Breast epithelium (tissue), 4 donors: Measurements from ENCODE around the gene SETD1A. TPM values are rescaled to one million over a fixed set of nuclear protein-coding genes. Genes with fewer than 3 reads are reported as not detected.

Experiments
- DNase-seq, 2 donors: peaks; one replicate each; pipeline ENCODE4 v3.0.0-alpha.2; 2019; ENCODE audit warnings: low spot score in 2 of 2
- H3K27ac ChIP-seq, 2 donors: fragments of 200-600 bp; sonication (generic) in 1 of 2; one replicate each; pipeline ENCODE4 v1.5.1; 2016 to 2019; ENCODE audit warnings: mild to moderate bottlenecking in 1 of 2
- H3K27me3 ChIP-seq, 2 donors: fragments of 200-600 bp; sonication (generic) in 1 of 2; one replicate each; pipeline versions ENCODE4 v1.5.1 to v1.6.0; 2017 to 2019; ENCODE audit warnings: control low read depth in 1 of 2, mild to moderate bottlenecking in 1 of 2
- H3K36me3 ChIP-seq: fragments of 200-600 bp; one replicate; pipeline ENCODE4 v1.5.1; 2019
- H3K4me1 ChIP-seq, 2 donors: fragments of 200-600 bp; sonication (generic); one replicate each; pipeline ENCODE4 v1.5.1; 2016 to 2019; ENCODE audit warnings: control low read depth in 1 of 2
- H3K4me3 ChIP-seq, 3 donors: fragments of 200-600 bp; sonication (generic); 1 replicate in 2 of 3; 2 replicates in 1 of 3; pipeline ENCODE4 v1.5.1; 2016 to 2019; ENCODE audit warnings: mild to moderate bottlenecking in 3 of 3, moderate library complexity in 2 of 3
- H3K9me3 ChIP-seq, 2 donors: fragments of 200-600 bp; sonication (generic) in 1 of 2; one replicate each; pipeline ENCODE4 v1.5.1; 2016 to 2019; ENCODE audit warnings: control low read depth in 1 of 2
- CTCF ChIP-seq, 3 donors: fragments of 450-650 bp; IDR thresholded peaks; one replicate each; pipeline ENCODE4 v1.5.1; 2016 to 2017; ENCODE audit warnings: antibody characterized with exemption in 3 of 3, mild to moderate bottlenecking in 3 of 3, moderate library complexity in 3 of 3
- POLR2A ChIP-seq: fragments of 450-650 bp; IDR thresholded peaks from one replicate; pipeline ENCODE4 v1.6.1; 2016; ENCODE audit warnings: antibody characterized with exemption, mild to moderate bottlenecking, moderate library complexity
- POLR2AphosphoS5 ChIP-seq, 3 donors: sonication (generic); formaldehyde crosslinking; IDR thresholded peaks; one replicate each; pipeline ENCODE4 v1.6.1; 2017; ENCODE audit warnings: antibody characterized with exemption in 3 of 3
- intact Hi-C: fragments of 100-400 bp; cut with DNase I; formaldehyde crosslinking; loops from one replicate; pipeline ENCODE4 v1.15.1; 2023; ENCODE audit warnings: low total_unique reads
- total RNA-seq, 3 donors: library from RNA; depleted of rRNA; stranded (reverse); fragments of >200 nt; gene quantifications; one replicate each; pipeline ENCODE4 v1.1.0, GENCODE V29; 2016

The SETD1A gene
- total RNA-seq, 3 donors from 2014 or later: 4.8 to 5.6 (median 5.1) TPM

- intact Hi-C loops: no loop called here
- TF ChIP-seq POLR2A: no peak
- TF ChIP-seq CTCF (IDR thresholded peaks at IDR 0.05): no peak
- TF ChIP-seq POLR2AphosphoS5 (IDR thresholded peaks at IDR 0.05): no peak
- no peak for DNase-seq
- no peaks in the 10 kb centered on the region for H3K27me3 ChIP-seq
- peaks cover 22% of the 10 kb centered on the region for H3K36me3 ChIP-seq
- H3K4me1 ChIP-seq: no peaks in the 10 kb centered on the region
- no peak overlapping the region for H3K27ac ChIP-seq
- H3K4me3 ChIP-seq: no peak overlapping the region
- no peaks in the 10 kb centered on the region for H3K9me3 ChIP-seq
These were observed 15.3 kb downstream of the SETD1A start for GRCh38 chr16:30972872-30973271.

GRCh38 chr16:30974348-30974747 is 16.8 kb downstream of the SETD1A start:
- intact Hi-C loops: no loop called here
- no peak for DNase-seq
- no peak for TF ChIP-seq CTCF (IDR thresholded peaks at IDR 0.05)
- no peak for TF ChIP-seq POLR2AphosphoS5 (IDR thresholded peaks at IDR 0.05)
- no peak for TF ChIP-seq POLR2A

GRCh38 chr16:30976486-30976885 is 18.9 kb downstream of the SETD1A start:
- Histone ChIP-seq H3K36me3 (peaks cover 31% of the 10 kb centered on the region), H3K27me3 (no peaks in the 10 kb centered on the region), H3K4me3 (no peak overlapping the region), H3K27ac (no peak overlapping the region), H3K4me1 (no peaks in the 10 kb centered on the region), H3K9me3 (no peaks in the 10 kb centered on the region)
- intact Hi-C loops: no loop called here
- TF ChIP-seq POLR2AphosphoS5 (IDR thresholded peaks at IDR 0.05) (no peak), CTCF (IDR thresholded peaks at IDR 0.05) (no peak), POLR2A (no peak)
- DNase-seq: no peak

More at GRCh38 chr16:30974348-30974747, 16.8 kb downstream of the SETD1A start:
- Histone ChIP-seq H3K4me3 (no peak overlapping the region), H3K9me3 (no peaks in the 10 kb centered on the region), H3K36me3 (peaks cover 25% of the 10 kb centered on the region), H3K4me1 (no peaks in the 10 kb centered on the region), H3K27me3 (no peaks in the 10 kb centered on the region), H3K27ac (no peak overlapping the region)

GRCh38 chr16:30977502-30977901 is 19.9 kb downstream of the SETD1A start:
- intact Hi-C loops: no loop called here
- Histone ChIP-seq H3K27ac (no peak overlapping the region), H3K4me3 (no peak overlapping the region), H3K27me3 (no peaks in the 10 kb centered on the region), H3K36me3 (peaks cover 24% of the 10 kb centered on the region), H3K4me1 (no peaks in the 10 kb centered on the region), H3K9me3 (no peaks in the 10 kb centered on the region)
- TF ChIP-seq POLR2A: no peak
- TF ChIP-seq POLR2AphosphoS5 (IDR thresholded peaks at IDR 0.05): no peak
- no peak for TF ChIP-seq CTCF (IDR thresholded peaks at IDR 0.05)
- DNase-seq: no peak

GRCh38 chr16:30979170-30980022 is 21.8 kb downstream of the SETD1A start:
- DNase-seq: no peak
- no peak for TF ChIP-seq POLR2AphosphoS5 (IDR thresholded peaks at IDR 0.05)
- no peak for TF ChIP-seq CTCF (IDR thresholded peaks at IDR 0.05)
- TF ChIP-seq POLR2A: no peak
- no peak overlapping the region for H3K27ac ChIP-seq
- no peaks in the 10 kb centered on the region for H3K9me3 ChIP-seq
- H3K4me1 ChIP-seq: no peaks in the 10 kb centered on the region
- intact Hi-C loops: no loop called here
- no peaks in the 10 kb centered on the region for H3K27me3 ChIP-seq
- H3K4me3 ChIP-seq: no peak overlapping the region
- peaks cover 24% of the 10 kb centered on the region for H3K36me3 ChIP-seq
